Measurements from ENCODE around the gene EHD1. TPM values are rescaled to one million over a fixed set of nuclear protein-coding genes. Genes with fewer than 3 reads are reported as not detected.

Gene EHD1
- total and polyA plus RNA-seq, 2 of the 8 experiments (the other 6 are each of a cell fraction or from before 2014, with no cell fraction given): 31.5 to 42.9 TPM

DNA sequence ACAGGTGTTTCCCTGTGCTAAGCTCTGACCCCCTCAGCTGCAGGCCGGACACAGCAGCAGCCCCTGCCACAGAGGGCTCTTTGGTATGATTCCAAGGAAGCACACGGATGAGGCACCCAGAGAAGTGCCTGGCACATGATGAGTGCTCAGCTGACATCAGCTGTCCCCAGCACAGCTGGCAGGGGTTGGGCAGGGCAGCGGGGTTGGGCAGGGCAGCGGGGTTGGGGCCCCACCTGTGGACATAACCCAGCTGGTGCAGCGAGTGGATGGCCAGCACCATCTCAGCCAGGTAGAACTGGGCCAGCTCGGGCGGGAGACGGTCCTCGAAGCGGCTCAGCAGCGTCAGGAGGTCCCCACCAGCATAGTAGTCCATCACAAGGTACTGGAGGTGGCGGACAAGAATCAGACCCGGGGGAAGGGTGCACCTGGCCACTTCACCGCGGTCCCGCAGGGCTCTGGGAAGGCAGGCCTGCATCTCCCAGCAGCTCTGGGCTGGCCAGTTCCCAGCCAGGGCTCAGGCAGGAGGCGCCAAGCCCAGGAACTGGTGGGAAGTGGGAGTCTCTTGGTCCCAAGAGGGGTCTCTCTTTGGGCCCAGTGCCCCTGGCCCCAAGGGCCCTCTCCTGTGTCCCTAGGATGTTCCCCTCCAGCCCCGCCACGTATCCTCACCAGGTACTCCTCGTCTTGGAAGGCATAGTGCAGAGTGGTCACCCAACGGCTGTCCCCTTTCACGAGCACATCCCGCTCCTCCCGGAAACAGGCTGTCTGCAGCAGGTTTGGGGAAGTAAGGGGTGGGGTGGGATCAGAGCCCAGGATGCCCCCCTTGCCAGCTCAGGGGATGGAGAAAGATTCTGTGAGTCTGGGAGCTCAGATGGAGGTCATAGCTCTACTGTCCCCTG is 38.3 kb downstream of the EHD1 start:
- Histone ChIP-seq H4K5ac (ENCODE audit: insufficient read length, low read depth, low read length) (no peak overlapping the region), H2BK20ac (ENCODE audit: low read length) (no peak overlapping the region), H3K14ac (ENCODE audit: insufficient read length) (no peak overlapping the region), H3K9me3 (ENCODE audit: insufficient read depth in 2 of 2, low read depth in 1 of 2, low read length in 1 of 2) (no peaks in the 10 kb centered on the region), H4K91ac (replicated peaks; ENCODE audit: insufficient read length, low read length) (no peak overlapping the region), H4K20me1 (replicated peaks in 1 of 2; ENCODE audit: control insufficient read depth in 1 of 2, insufficient read depth in 2 of 2, low read length in 2 of 2) (peaks cover 2 to 5% of the 10 kb centered on the region in 2 experiments), H2BK12ac (ENCODE audit: low read depth, low read length) (no peak overlapping the region), H3K23ac (ENCODE audit: insufficient read length) (no peak overlapping the region), H4K8ac (ENCODE audit: extremely low read depth, insufficient read depth, low read length) (no peak overlapping the region), H3K4me3 (ENCODE audit: extremely low read depth in 1 of 4, insufficient read depth in 2 of 4, low read depth in 3 of 4, low read length in 4 of 4) (no peak overlapping the region), H3K23me2 (ENCODE audit: low read depth, low read length) (peaks cover 9% of the 10 kb centered on the region), H3K56ac (replicated peaks; ENCODE audit: insufficient read length, low read depth, low read length) (no peak overlapping the region), H2AK5ac (ENCODE audit: low read depth, low read length) (no peak overlapping the region), H3K18ac (ENCODE audit: extremely low read depth, low read length) (no peak overlapping the region), H3K9ac (replicated peaks in 1 of 4; ENCODE audit: extremely low read depth in 1 of 4, low read depth in 3 of 4, low read length in 3 of 4) (no peak overlapping the region), H2AFZ (ENCODE audit: low read length) (no peak overlapping the region), H3K79me2 (ENCODE audit: control insufficient read depth in 1 of 2, insufficient read depth in 2 of 2, low read length in 2 of 2) (peaks cover 0 to 3% of the 10 kb centered on the region in 2 experiments; a peak in 1 of 4 replicates), H3K36me3 (ENCODE audit: control insufficient read depth in 2 of 4, insufficient read depth in 4 of 4, low read length in 3 of 4) (peaks cover 3 to 13% (median 7%) of the 10 kb centered on the region in 4 experiments; a peak in 4 of 8 replicates), H2BK120ac (replicated peaks; ENCODE audit: low read depth, low read length) (no peak overlapping the region), H3K4ac (replicated peaks; ENCODE audit: insufficient read length, low read depth, low read length) (no peak overlapping the region), H3K27me3 (replicated peaks in 1 of 4; ENCODE audit: control insufficient read depth in 3 of 4, extremely low read depth in 1 of 4, insufficient read depth in 3 of 4, low read length in 3 of 4) (no peaks in the 10 kb centered on the region), H3K4me1 (replicated peaks in 1 of 4; ENCODE audit: control insufficient read depth in 3 of 4, insufficient read depth in 4 of 4, low read length in 3 of 4) (peaks cover 0 to 28% (median 21%) of the 10 kb centered on the region in 4 experiments; a peak in 6 of 7 replicates), H3K79me1 (ENCODE audit: low read depth, low read length) (no peaks in the 10 kb centered on the region; the same call in 1 of the 2 replicates), H3K4me2 (ENCODE audit: insufficient read depth in 1 of 2, low read depth in 2 of 2, low read length in 2 of 2) (no peak overlapping the region), H2BK15ac (ENCODE audit: low read length) (no peak overlapping the region), H2BK5ac (ENCODE audit: low read depth, low read length) (no peak overlapping the region), H3K27ac (ENCODE audit: low read depth, low read length) (no peak overlapping the region)
- FAIRE-seq (no peak), DNase-seq (ENCODE audit: low read depth in 1 of 2, low spot score in 2 of 2) (no peak)
- CTCF ChIA-PET (ENCODE audit: partially characterized antibody): interaction anchor here (1.0 to 32.3 kb wide), 5 partner anchors 8 to 136 kb away, joined by 3 to 1058 read pairs (median 3); partner anchors contain the start of gene EHD1
- WGBS, 2 experiments (ENCODE audit: extremely low coverage in 1 of 2, insufficient coverage in 1 of 2, insufficient read length in 1 of 2, insufficient replicate concordance in 2 of 2, low coverage in 1 of 2, low lambda C conversion rate in 2 of 2, missing lambda C conversion rate in 1 of 2): 94% methylated on average over 23 of the region's 24 CpGs; no CpG with 5 or more reads in 1 of the 2 experiments
- POLR2A ChIA-PET (ENCODE audit: partially characterized antibody): interaction anchor here (1.4 to 1.6 kb wide), 2 partner anchors 9 to 13 kb away, joined by 3 to 4 read pairs; no protein-coding TSS in a partner anchor
- TF ChIP-seq EZH2 (IDR thresholded peaks at IDR 0.05; ENCODE audit: low read depth, low read length, severe bottlenecking): no peak
- TF ChIP-seq CTBP2 (IDR thresholded peaks at IDR 0.05; ENCODE audit: borderline replicate concordance, insufficient read depth, insufficient read length, low read length): no peak
- no peak for TF ChIP-seq TEAD4 (IDR thresholded peaks at IDR 0.05; ENCODE audit: low read depth, low read length)
- TF ChIP-seq TBP (IDR thresholded peaks at IDR 0.05; ENCODE audit: low read depth, low read length): no peak
- TF ChIP-seq HDAC6 (IDR thresholded peaks at IDR 0.05; ENCODE audit: low read depth, low read length): no peak
- TF ChIP-seq BRCA1 (IDR thresholded peaks at IDR 0.05; ENCODE audit: low read depth, low read length): no peak
- no peak for TF ChIP-seq PHF8 (conservative IDR thresholded peaks at IDR 0.05; ENCODE audit: low read depth, low read length)
- no peak for TF ChIP-seq CEBPB (IDR thresholded peaks at IDR 0.05; ENCODE audit: low read depth, low read length)
- TF ChIP-seq ASH2L (IDR thresholded peaks at IDR 0.05; ENCODE audit: low read length): no peak
- no peak for TF ChIP-seq BACH1 (IDR thresholded peaks at IDR 0.05; ENCODE audit: low read length)
- no peak for TF ChIP-seq SIRT6 (IDR thresholded peaks at IDR 0.05; ENCODE audit: low read length)
- no peak for TF ChIP-seq SIN3A (conservative IDR thresholded peaks at IDR 0.05 in 1 of 2, IDR thresholded peaks at IDR 0.05 in 1 of 2; ENCODE audit: low read depth in 1 of 2, low read length in 2 of 2)
